ENCODE measurements around the gene KCTD19. TPM values are rescaled to one million over a fixed set of nuclear protein-coding genes. Genes with fewer than 3 reads are reported as not detected.

Gene KCTD19
- total RNA-seq, 1 experiment from 2014 or later = 0.32 TPM

DNA sequence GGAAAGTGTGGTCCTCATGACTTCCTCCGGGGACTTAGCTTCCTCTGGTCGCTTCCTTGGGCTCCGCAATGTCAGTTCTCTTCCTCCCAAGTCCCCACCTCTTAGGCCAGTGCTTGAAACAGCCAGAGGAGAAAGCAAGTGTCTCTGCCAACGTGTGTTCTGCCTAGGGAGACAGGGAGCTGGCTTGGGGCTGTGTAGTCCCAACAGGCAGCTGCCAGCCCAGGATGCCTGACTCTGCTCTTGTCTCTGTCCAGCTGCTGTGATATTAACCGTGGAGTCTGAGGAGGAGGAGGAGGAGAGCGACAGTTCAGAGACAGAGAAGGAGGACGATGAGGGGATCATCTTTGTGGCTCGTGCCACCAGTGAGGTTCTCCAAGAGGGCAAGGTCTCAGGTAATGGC lies 60.7 kb downstream of the KCTD19 start:
- TF ChIP-seq, protein P1, sequence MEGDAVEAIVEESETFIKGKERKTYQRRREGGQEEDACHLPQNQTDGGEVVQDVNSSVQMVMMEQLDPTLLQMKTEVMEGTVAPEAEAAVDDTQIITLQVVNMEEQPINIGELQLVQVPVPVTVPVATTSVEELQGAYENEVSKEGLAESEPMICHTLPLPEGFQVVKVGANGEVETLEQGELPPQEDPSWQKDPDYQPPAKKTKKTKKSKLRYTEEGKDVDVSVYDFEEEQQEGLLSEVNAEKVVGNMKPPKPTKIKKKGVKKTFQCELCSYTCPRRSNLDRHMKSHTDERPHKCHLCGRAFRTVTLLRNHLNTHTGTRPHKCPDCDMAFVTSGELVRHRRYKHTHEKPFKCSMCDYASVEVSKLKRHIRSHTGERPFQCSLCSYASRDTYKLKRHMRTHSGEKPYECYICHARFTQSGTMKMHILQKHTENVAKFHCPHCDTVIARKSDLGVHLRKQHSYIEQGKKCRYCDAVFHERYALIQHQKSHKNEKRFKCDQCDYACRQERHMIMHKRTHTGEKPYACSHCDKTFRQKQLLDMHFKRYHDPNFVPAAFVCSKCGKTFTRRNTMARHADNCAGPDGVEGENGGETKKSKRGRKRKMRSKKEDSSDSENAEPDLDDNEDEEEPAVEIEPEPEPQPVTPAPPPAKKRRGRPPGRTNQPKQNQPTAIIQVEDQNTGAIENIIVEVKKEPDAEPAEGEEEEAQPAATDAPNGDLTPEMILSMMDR (conservative IDR thresholded peaks at IDR 0.05; ENCODE audit: low read depth, low read length) = no peak
- TF ChIP-seq EZH2 (IDR thresholded peaks at IDR 0.05; ENCODE audit: borderline replicate concordance, low read depth, low read length, poor library complexity, severe bottlenecking) = no peak
- no TSS peak for BruUV-seq (replicated peaks)
- H3K9me3 ChIP-seq (ENCODE audit: low read depth, low read length, poor library complexity, severe bottlenecking) = no peaks in the 10 kb centered on the region
- DNase-seq (ENCODE audit: low spot score) = no peak
- no peak overlapping the region for H3K4me3 ChIP-seq (ENCODE audit: low read depth, low read length, poor library complexity, severe bottlenecking)
- POLR2A ChIA-PET (ENCODE audit: low non-redundant PET) = no interaction called here
- no peak overlapping the region for H3K27ac ChIP-seq (ENCODE audit: low read depth, low read length, poor library complexity, severe bottlenecking)
- H3K36me3 ChIP-seq (ENCODE audit: insufficient read depth, low read length, poor library complexity, severe bottlenecking) = no peaks in the 10 kb centered on the region
- CTCF ChIA-PET = interaction anchor here (0.6 kb wide), 1 partner anchor 259 kb away, joined by 5 read pairs; no protein-coding TSS in a partner anchor
- H3K27me3 ChIP-seq (replicated peaks; ENCODE audit: insufficient read depth, low read depth, low read length, poor library complexity) = no peaks in the 10 kb centered on the region
- intact Hi-C loops (cut with micrococcal nuclease; ENCODE audit: unreplicated experiment) = no loop called here
- no peaks in the 10 kb centered on the region for H3K4me1 ChIP-seq (ENCODE audit: insufficient read depth, low read length, poor library complexity, severe bottlenecking)

DNA sequence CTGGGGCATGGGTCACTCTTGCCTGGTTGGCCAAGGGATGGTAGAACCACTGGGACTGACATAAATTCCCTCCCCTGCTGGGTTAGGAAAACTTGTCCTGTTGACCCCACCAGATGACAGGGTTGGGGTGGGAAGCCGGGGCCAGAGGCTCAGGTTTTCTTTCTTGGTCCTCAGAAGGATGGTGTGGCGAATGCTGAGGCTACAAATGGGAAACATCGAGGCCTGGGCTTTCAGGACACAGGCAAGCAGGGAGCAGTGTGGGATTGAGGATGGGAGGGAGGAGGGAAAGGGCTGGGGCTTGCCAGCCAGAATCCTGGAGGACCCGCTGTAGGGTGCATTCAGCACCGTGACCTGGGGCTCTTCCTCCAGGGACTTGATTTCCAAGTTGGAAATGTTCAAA lies 61.7 kb downstream of the KCTD19 start:
- POLR2A ChIA-PET (ENCODE audit: low non-redundant PET) = no interaction called here

DNA sequence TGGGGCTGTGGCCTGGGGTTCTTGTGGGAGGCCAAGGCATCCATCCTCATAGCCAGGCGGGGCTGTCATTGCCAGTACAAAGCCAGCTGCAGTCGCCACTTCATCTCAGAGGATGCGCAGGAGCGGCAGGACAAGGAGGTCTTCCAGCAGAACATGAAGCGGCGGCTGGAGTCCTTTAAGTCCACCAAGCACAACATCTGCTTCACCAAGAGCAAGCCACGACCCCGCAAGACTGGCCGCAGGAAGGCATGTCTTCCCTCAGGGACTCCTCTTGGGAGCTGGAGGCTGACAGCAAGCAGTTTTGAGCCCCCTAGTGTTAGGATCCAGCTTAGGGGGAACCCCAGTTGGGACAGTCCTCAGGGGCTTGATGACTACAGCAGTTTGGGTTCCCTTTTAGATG lies 62.3 kb downstream of the KCTD19 start:
- Histone ChIP-seq H3K4me1 (ENCODE audit: insufficient read depth, low read length, poor library complexity, severe bottlenecking) (no peaks in the 10 kb centered on the region), H3K27me3 (replicated peaks; ENCODE audit: insufficient read depth, low read depth, low read length, poor library complexity) (no peaks in the 10 kb centered on the region), H3K4me3 (ENCODE audit: low read depth, low read length, poor library complexity, severe bottlenecking) (no peak overlapping the region), H3K9me3 (ENCODE audit: low read depth, low read length, poor library complexity, severe bottlenecking) (no peaks in the 10 kb centered on the region), H3K36me3 (ENCODE audit: insufficient read depth, low read length, poor library complexity, severe bottlenecking) (no peaks in the 10 kb centered on the region), H3K27ac (ENCODE audit: low read depth, low read length, poor library complexity, severe bottlenecking) (no peak overlapping the region)
- no peak for TF ChIP-seq EZH2 (IDR thresholded peaks at IDR 0.05; ENCODE audit: borderline replicate concordance, low read depth, low read length, poor library complexity, severe bottlenecking)
- TF ChIP-seq, protein P1 (conservative IDR thresholded peaks at IDR 0.05; ENCODE audit: low read depth, low read length) = peak; percentile 52
- POLR2A ChIA-PET (ENCODE audit: low non-redundant PET) = interaction anchor here (0.6 kb wide), 1 partner anchor 236 kb away, joined by 5 read pairs; the partner anchor contains the start of gene CBFB
- intact Hi-C loops (cut with micrococcal nuclease; ENCODE audit: unreplicated experiment) = no loop called here
- no peak for DNase-seq (ENCODE audit: low spot score)
- CTCF ChIA-PET = interaction anchor here (0.6 to 1.2 kb wide), 4 partner anchors 10 to 310 kb away, joined by 3 to 7 read pairs (median 4); no protein-coding TSS in a partner anchor
- BruUV-seq (replicated peaks) = no TSS peak

More for the DNA sequence above, 61.7 kb downstream of the KCTD19 start:
- CTCF ChIA-PET = interaction anchor here (0.6 to 1.2 kb wide), 3 partner anchors 9 to 110 kb away, joined by 3 to 7 read pairs (median 4); no protein-coding TSS in a partner anchor
- Histone ChIP-seq H3K36me3 (ENCODE audit: insufficient read depth, low read length, poor library complexity, severe bottlenecking) (no peaks in the 10 kb centered on the region), H3K4me1 (ENCODE audit: insufficient read depth, low read length, poor library complexity, severe bottlenecking) (no peaks in the 10 kb centered on the region), H3K27ac (ENCODE audit: low read depth, low read length, poor library complexity, severe bottlenecking) (no peak overlapping the region), H3K27me3 (replicated peaks; ENCODE audit: insufficient read depth, low read depth, low read length, poor library complexity) (no peaks in the 10 kb centered on the region), H3K4me3 (ENCODE audit: low read depth, low read length, poor library complexity, severe bottlenecking) (no peak overlapping the region), H3K9me3 (ENCODE audit: low read depth, low read length, poor library complexity, severe bottlenecking) (no peaks in the 10 kb centered on the region)
- no TSS peak for BruUV-seq (replicated peaks)
- TF ChIP-seq, protein P1 (conservative IDR thresholded peaks at IDR 0.05; ENCODE audit: low read depth, low read length) = no peak
- intact Hi-C loops (cut with micrococcal nuclease; ENCODE audit: unreplicated experiment) = no loop called here
- DNase-seq (ENCODE audit: low spot score) = no peak
